ENCODE measurements around the gene CYTH2. TPM values are rescaled to one million over a fixed set of nuclear protein-coding genes. Genes with fewer than 3 reads are reported as not detected.

The CYTH2 gene
- total and polyA plus RNA-seq, 2 of the 8 experiments (the other 6 are each of a cell fraction or from before 2014, with no cell fraction given) = 43.7 to 71.4 TPM

GRCh38 chr19:48450863-48451262, 18.3 kb upstream of the CYTH2 start:
- H3K27me3 ChIP-seq (replicated peaks in 1 of 4; ENCODE audit: control insufficient read depth in 3 of 4, extremely low read depth in 1 of 4, insufficient read depth in 3 of 4, low read length in 3 of 4) = no peaks in the 10 kb centered on the region
- H2BK5ac ChIP-seq (ENCODE audit: low read depth, low read length) = no peak overlapping the region
- no peak overlapping the region for H3K4ac ChIP-seq (replicated peaks; ENCODE audit: insufficient read length, low read depth, low read length)
- H2BK120ac ChIP-seq (replicated peaks; ENCODE audit: low read depth, low read length) = no peak overlapping the region
- H3K23me2 ChIP-seq (ENCODE audit: low read depth, low read length) = peaks cover 3% of the 10 kb centered on the region
- H4K20me1 ChIP-seq (replicated peaks in 1 of 2; ENCODE audit: control insufficient read depth in 1 of 2, insufficient read depth in 2 of 2, low read length in 2 of 2) = peaks cover 2 to 25% of the 10 kb centered on the region in 2 experiments
- no peak overlapping the region for H4K8ac ChIP-seq (ENCODE audit: extremely low read depth, insufficient read depth, low read length)
- ChIA-PET POLR2A (ENCODE audit: partially characterized antibody) (interaction anchor here (0.6 to 3.7 kb wide), 7 partner anchors 9 to 28 kb away, joined by 3 to 17 read pairs (median 4); no protein-coding TSS in a partner anchor), CTCF (ENCODE audit: partially characterized antibody) (interaction anchor here (0.6 to 1.3 kb wide), 2 partner anchors 69 to 136 kb away, joined by 3 to 4 read pairs; no protein-coding TSS in a partner anchor)
- H3K9me3 ChIP-seq (ENCODE audit: insufficient read depth in 2 of 2, low read depth in 1 of 2, low read length in 1 of 2) = no peaks in the 10 kb centered on the region
- peaks cover 6% of the 10 kb centered on the region; the same call in 1 of the 2 replicates for H3K79me1 ChIP-seq (ENCODE audit: low read depth, low read length)
- no peak overlapping the region for H3K18ac ChIP-seq (ENCODE audit: extremely low read depth, low read length)
- no peak overlapping the region for H3K9ac ChIP-seq (replicated peaks in 1 of 4; ENCODE audit: extremely low read depth in 1 of 4, low read depth in 3 of 4, low read length in 3 of 4)
- peaks cover 0 to 8% of the 10 kb centered on the region in 2 experiments; a peak in 2 of 4 replicates for H3K79me2 ChIP-seq (ENCODE audit: control insufficient read depth in 1 of 2, insufficient read depth in 2 of 2, low read length in 2 of 2)
- FAIRE-seq = no peak
- H2BK15ac ChIP-seq (ENCODE audit: low read length) = no peak overlapping the region
- H3K4me3 ChIP-seq (ENCODE audit: extremely low read depth in 1 of 4, insufficient read depth in 2 of 4, low read depth in 3 of 4, low read length in 4 of 4) = no peak overlapping the region
- no peak overlapping the region for H2AK5ac ChIP-seq (ENCODE audit: low read depth, low read length)
- peaks cover 26 to 64% (median 53%) of the 10 kb centered on the region in 4 experiments for H3K36me3 ChIP-seq (ENCODE audit: control insufficient read depth in 2 of 4, insufficient read depth in 4 of 4, low read length in 3 of 4)
- no peak overlapping the region for H4K5ac ChIP-seq (ENCODE audit: insufficient read length, low read depth, low read length)
- no peak overlapping the region for H2AFZ ChIP-seq (ENCODE audit: low read length)
- H4K91ac ChIP-seq (replicated peaks; ENCODE audit: insufficient read length, low read length) = no peak overlapping the region
- no peak overlapping the region for H3K23ac ChIP-seq (ENCODE audit: insufficient read length)
- TF ChIP-seq TAF7 (optimal IDR thresholded peaks at IDR 0.05; ENCODE audit: borderline replicate concordance, low read depth, low read length) (no peak), NRF1 (IDR thresholded peaks at IDR 0.05; ENCODE audit: low read depth, low read length) (no peak), JUN (IDR thresholded peaks at IDR 0.05; ENCODE audit: low read depth, low read length) (no peak), CBX8 (IDR thresholded peaks at IDR 0.05; ENCODE audit: borderline replicate concordance, low read depth, low read length) (no peak)
- H3K4me1 ChIP-seq (replicated peaks in 1 of 4; ENCODE audit: control insufficient read depth in 3 of 4, insufficient read depth in 4 of 4, low read length in 3 of 4) = peaks cover 0 to 1% (median 0%) of the 10 kb centered on the region in 4 experiments; a peak in 1 of 7 replicates
- no peak overlapping the region for H3K56ac ChIP-seq (replicated peaks; ENCODE audit: insufficient read length, low read depth, low read length)
- no peak overlapping the region for H3K14ac ChIP-seq (ENCODE audit: insufficient read length)
- WGBS, 2 experiments (ENCODE audit: extremely low coverage in 1 of 2, insufficient coverage in 1 of 2, insufficient read length in 1 of 2, insufficient replicate concordance in 2 of 2, low coverage in 1 of 2, low lambda C conversion rate in 2 of 2, missing lambda C conversion rate in 1 of 2) = 99% methylated on average over 14 of the region's 15 CpGs; no CpG with 5 or more reads in 1 of the 2 experiments
- H2BK12ac ChIP-seq (ENCODE audit: low read depth, low read length) = no peak overlapping the region
- H2BK20ac ChIP-seq (ENCODE audit: low read length) = no peak overlapping the region
- no peak overlapping the region for H3K4me2 ChIP-seq (ENCODE audit: insufficient read depth in 1 of 2, low read depth in 2 of 2, low read length in 2 of 2)
- no peak overlapping the region for H3K27ac ChIP-seq (ENCODE audit: low read depth, low read length)
- DNase-seq (ENCODE audit: low read depth in 1 of 2, low spot score in 2 of 2) = no peak
